ENCODE measurements around the gene SPOCK1. TPM values are rescaled to one million over a fixed set of nuclear protein-coding genes. Genes with fewer than 3 reads are reported as not detected.

SPOCK1 gene
- total and polyA plus RNA-seq, 2 of the 4 experiments (the other 2 are of a cell fraction) = 5.0 to 20.3 TPM

- no peak overlapping the region for H3K56ac ChIP-seq (ENCODE audit: extremely low read depth, insufficient read depth, low read length)
- H4K20me1 ChIP-seq (ENCODE audit: insufficient read depth, low read length) = no peaks in the 10 kb centered on the region; the same call in 1 of the 2 replicates
- in situ Hi-C loops (cut with MboI; ENCODE audit: low sequenced_read_pairs) (no loop called here), intact Hi-C loops (cut with micrococcal nuclease) (no loop called here), dilution Hi-C loops (cut with HindIII; ENCODE audit: low sequenced_read_pairs, unreplicated experiment) (no loop called here)
- H3K4me2 ChIP-seq (ENCODE audit: low read depth, low read length) = no peak overlapping the region
- no peak overlapping the region for H2AFZ ChIP-seq (replicated peaks; ENCODE audit: low read length, poor library complexity)
- H3K36me3 ChIP-seq (ENCODE audit: control insufficient read depth, insufficient read depth, low read length) = no peaks in the 10 kb centered on the region
- H3K9ac ChIP-seq (ENCODE audit: low read depth, low read length) = no peak overlapping the region
- H3K79me1 ChIP-seq (ENCODE audit: low read depth in 1 of 2, low read length in 2 of 2) = no peaks in the 10 kb centered on the region
- no peak overlapping the region for H2BK120ac ChIP-seq (ENCODE audit: low read depth, low read length)
- H3K9me1 ChIP-seq (ENCODE audit: insufficient read depth, low read length) = no peaks in the 10 kb centered on the region
- H3K4ac ChIP-seq (ENCODE audit: low read depth, low read length) = no peak overlapping the region
- H3K4me3 ChIP-seq (ENCODE audit: insufficient read depth, low read depth, low read length) = no peak overlapping the region
- no peak overlapping the region for H3K23ac ChIP-seq (ENCODE audit: low read depth, low read length)
- no peak overlapping the region for H2BK20ac ChIP-seq (ENCODE audit: low read depth, low read length)
- H3K4me1 ChIP-seq (ENCODE audit: control insufficient read depth, insufficient read depth, low read length) = no peaks in the 10 kb centered on the region
- H3K9me3 ChIP-seq (ENCODE audit: control insufficient read depth, insufficient read depth, low read length) = no peaks in the 10 kb centered on the region
- no peak for ATAC-seq (ENCODE audit: low read depth)
- POLR2A ChIA-PET (ENCODE audit: unreplicated experiment) = no interaction called here
- no peak overlapping the region for H3K27ac ChIP-seq (ENCODE audit: insufficient read depth, low read length)
- H2BK5ac ChIP-seq (ENCODE audit: low read depth, low read length, poor library complexity, severe bottlenecking) = no peak overlapping the region
- BruUV-seq (replicated peaks) = no TSS peak
- no peaks in the 10 kb centered on the region for H3K27me3 ChIP-seq (ENCODE audit: control insufficient read depth, insufficient read depth, low read length)
- H2BK15ac ChIP-seq (ENCODE audit: low read depth, low read length) = no peak overlapping the region
- no peak overlapping the region for H2AK5ac ChIP-seq (ENCODE audit: low read depth, low read length)
- no peak for DNase-seq
- WGBS, 2 experiments (ENCODE audit: extremely low coverage in 2 of 2, insufficient read length in 1 of 2) = no CpG with 5 or more reads among the region's 4 CpGs
- no peak overlapping the region for H2AK9ac ChIP-seq (replicated peaks; ENCODE audit: low read depth, low read length, poor library complexity)
- no peak overlapping the region for H4K5ac ChIP-seq (ENCODE audit: low read depth, low read length)
- no peak overlapping the region for H3K18ac ChIP-seq (ENCODE audit: low read depth, low read length)
- CTCF ChIA-PET = no interaction called here
- TF ChIP-seq MAZ (IDR thresholded peaks at IDR 0.05; ENCODE audit: borderline replicate concordance, low read depth, low read length) (no peak), RFX5 (IDR thresholded peaks at IDR 0.05; ENCODE audit: low read depth, low read length) (no peak)
- no peak overlapping the region for H4K91ac ChIP-seq (ENCODE audit: insufficient read depth, low read depth, low read length)
- no peak overlapping the region for H4K8ac ChIP-seq (ENCODE audit: low read depth in 2 of 2, low read length in 2 of 2)
- H3K14ac ChIP-seq (replicated peaks; ENCODE audit: low read depth, low read length) = no peak overlapping the region
Measured at GRCh38 chr5:137355708-137356107, 143.4 kb downstream of the SPOCK1 start.

All from IMR-90 (cell line).